ENCODE measurements around the gene BMP6.

GRCh38 chr6:7806711-7807110, 80.8 kb downstream of the BMP6 start:
- TF ChIP-seq CTCF (conservative IDR thresholded peaks at IDR 0.05; ENCODE audit: low read length): no peak
- no peak for TF ChIP-seq EZH2phosphoT487 (IDR thresholded peaks at IDR 0.05; ENCODE audit: borderline replicate concordance, low read depth, low read length)

Measured in OCI-LY7 (cell line).